Stomach (tissue), 4 donors: ENCODE measurements around the gene CLIC5.

Experiments
- CTCF ChIP-seq, 7 experiments: fragments of 450-650 bp in 4 of 7; fragments of 200-600 bp in 3 of 7; sonication (generic) in 3 of 7; IDR thresholded peaks; one replicate each; pipeline ENCODE4 v1.5.1; 2016 to 2019; ENCODE audit warnings: antibody characterized with exemption in 7 of 7, control low read depth in 2 of 7, mild to moderate bottlenecking in 1 of 7
- EP300 ChIP-seq: sonication (generic); formaldehyde crosslinking; IDR thresholded peaks from one replicate; pipeline ENCODE4 v1.6.1; 2017; ENCODE audit warnings: antibody characterized with exemption

GRCh38 chr6:45966340-45966739 is 49.3 kb downstream of the CLIC5 start:
- TF ChIP-seq EP300: no peak
- TF ChIP-seq CTCF (IDR thresholded peaks at IDR 0.05): no peak
